ENCODE results near the gene ZSWIM3. TPM values are rescaled to one million over a fixed set of nuclear protein-coding genes. Genes with fewer than 3 reads are reported as not detected.

ZSWIM3 gene
- total RNA-seq, 2 donors from 2014 or later: 7.1 to 7.6 TPM

GRCh38 chr20:45841407-45842129 lies 15.8 kb upstream of the ZSWIM3 start:
- Mint-ChIP-seq H3K36me3 (ENCODE audit: low read depth) (peaks cover 38% of the 10 kb centered on the region), H3K27ac (no peak overlapping the region), H3K9me3 (no peaks in the 10 kb centered on the region)

GRCh38 chr20:45842169-45842812 lies 15.1 kb upstream of the ZSWIM3 start:
- Mint-ChIP-seq H3K9me3 (no peaks in the 10 kb centered on the region), H3K27ac (no peak overlapping the region), H3K4me3 (no peak overlapping the region), H3K4me1 (no peaks in the 10 kb centered on the region), H3K36me3 (ENCODE audit: low read depth) (peaks cover 45% of the 10 kb centered on the region), H3K27me3 (no peaks in the 10 kb centered on the region)
- ATAC-seq (replicated peaks): no peak

More at GRCh38 chr20:45841407-45842129, 15.8 kb upstream of the ZSWIM3 start:
- Mint-ChIP-seq H3K27me3 (no peaks in the 10 kb centered on the region), H3K4me3 (no peak overlapping the region), H3K4me1 (no peaks in the 10 kb centered on the region)
- no peak for ATAC-seq (replicated peaks)

- H3K9me3 Mint-ChIP-seq: no peaks in the 10 kb centered on the region
- H3K27me3 Mint-ChIP-seq: no peaks in the 10 kb centered on the region
- H3K36me3 Mint-ChIP-seq (ENCODE audit: low read depth): peaks cover 53% of the 10 kb centered on the region
- no peak overlapping the region for H3K4me3 Mint-ChIP-seq
- no peak overlapping the region for H3K27ac Mint-ChIP-seq
- ATAC-seq (replicated peaks): no peak
- H3K4me1 Mint-ChIP-seq: no peaks in the 10 kb centered on the region
Measured at GRCh38 chr20:45843506-45843905, 13.9 kb upstream of the ZSWIM3 start.

- Mint-ChIP-seq H3K27me3 (no peaks in the 10 kb centered on the region), H3K36me3 (ENCODE audit: low read depth) (peaks cover 61% of the 10 kb centered on the region), H3K9me3 (no peaks in the 10 kb centered on the region), H3K4me1 (no peaks in the 10 kb centered on the region), H3K27ac (no peak overlapping the region), H3K4me3 (no peak overlapping the region)
- ATAC-seq (replicated peaks): no peak
Measured at GRCh38 chr20:45845452-45845851, 12.0 kb upstream of the ZSWIM3 start.

- Mint-ChIP-seq H3K27me3 (no peaks in the 10 kb centered on the region), H3K4me3 (no peak overlapping the region), H3K27ac (peak overlapping the region; percentile 54), H3K36me3 (ENCODE audit: low read depth) (peaks cover 76% of the 10 kb centered on the region), H3K9me3 (no peaks in the 10 kb centered on the region), H3K4me1 (no peaks in the 10 kb centered on the region)
- ATAC-seq (replicated peaks): no peak
Measured at GRCh38 chr20:45848421-45848820, 9.0 kb upstream of the ZSWIM3 start.

GRCh38 chr20:45848969-45849582 lies 8.3 kb upstream of the ZSWIM3 start:
- no peak for ATAC-seq (replicated peaks)
- Mint-ChIP-seq H3K4me1 (no peaks in the 10 kb centered on the region), H3K27me3 (no peaks in the 10 kb centered on the region), H3K4me3 (no peak overlapping the region), H3K36me3 (ENCODE audit: low read depth) (peaks cover 76% of the 10 kb centered on the region), H3K27ac (peak overlapping the region; percentile 54), H3K9me3 (no peaks in the 10 kb centered on the region)

- H3K4me1 Mint-ChIP-seq: no peaks in the 10 kb centered on the region
- ATAC-seq (replicated peaks): no peak
- H3K9me3 Mint-ChIP-seq: no peaks in the 10 kb centered on the region
- H3K27me3 Mint-ChIP-seq: no peaks in the 10 kb centered on the region
- H3K36me3 Mint-ChIP-seq (ENCODE audit: low read depth): peaks cover 65% of the 10 kb centered on the region
- H3K4me3 Mint-ChIP-seq: no peak overlapping the region
- peak overlapping the region; percentile 53 for H3K27ac Mint-ChIP-seq
Measured at GRCh38 chr20:45850238-45850637, 7.2 kb upstream of the ZSWIM3 start.

GRCh38 chr20:45850926-45851325 lies 6.5 kb upstream of the ZSWIM3 start:
- no peaks in the 10 kb centered on the region for H3K4me1 Mint-ChIP-seq
- H3K9me3 Mint-ChIP-seq: no peaks in the 10 kb centered on the region
- no peak overlapping the region for H3K27ac Mint-ChIP-seq

GRCh38 chr20:45851501-45851900 lies 5.9 kb upstream of the ZSWIM3 start:
- no peaks in the 10 kb centered on the region for H3K4me1 Mint-ChIP-seq
- no peak for ATAC-seq (replicated peaks)
- no peaks in the 10 kb centered on the region for H3K27me3 Mint-ChIP-seq
- peaks cover 53% of the 10 kb centered on the region for H3K36me3 Mint-ChIP-seq (ENCODE audit: low read depth)
- no peak overlapping the region for H3K4me3 Mint-ChIP-seq
- H3K9me3 Mint-ChIP-seq: no peaks in the 10 kb centered on the region
- H3K27ac Mint-ChIP-seq: no peak overlapping the region

More at GRCh38 chr20:45850926-45851325, 6.5 kb upstream of the ZSWIM3 start:
- Mint-ChIP-seq H3K27me3 (no peaks in the 10 kb centered on the region), H3K36me3 (ENCODE audit: low read depth) (peaks cover 59% of the 10 kb centered on the region), H3K4me3 (no peak overlapping the region)
- no peak for ATAC-seq (replicated peaks)

- no peaks in the 10 kb centered on the region for H3K27me3 Mint-ChIP-seq
- no peaks in the 10 kb centered on the region for H3K9me3 Mint-ChIP-seq
- ATAC-seq (replicated peaks): no peak
- H3K4me1 Mint-ChIP-seq: no peaks in the 10 kb centered on the region
- no peak overlapping the region for H3K4me3 Mint-ChIP-seq
- no peak overlapping the region for H3K27ac Mint-ChIP-seq
- peaks cover 45% of the 10 kb centered on the region for H3K36me3 Mint-ChIP-seq (ENCODE audit: low read depth)
Measured at GRCh38 chr20:45852326-45852725, 5.1 kb upstream of the ZSWIM3 start.

- Mint-ChIP-seq H3K4me3 (no peak overlapping the region), H3K27ac (no peak overlapping the region), H3K27me3 (no peaks in the 10 kb centered on the region), H3K4me1 (no peaks in the 10 kb centered on the region), H3K36me3 (ENCODE audit: low read depth) (peaks cover 38% of the 10 kb centered on the region), H3K9me3 (no peaks in the 10 kb centered on the region)
- ATAC-seq (replicated peaks): no peak
Measured at GRCh38 chr20:45853484-45853883, 3.9 kb upstream of the ZSWIM3 start.

GRCh38 chr20:45857882-45858216 lies 435 bp downstream of the ZSWIM3 start:
- peak; percentile 55 for ATAC-seq (replicated peaks)
- Mint-ChIP-seq H3K9me3 (no peaks in the 10 kb centered on the region), H3K27ac (peak overlapping the region; percentile 97), H3K27me3 (no peaks in the 10 kb centered on the region), H3K36me3 (ENCODE audit: low read depth) (peaks cover 12% of the 10 kb centered on the region), H3K4me1 (peaks cover 11% of the 10 kb centered on the region), H3K4me3 (peak overlapping the region; percentile 97)

GRCh38 chr20:45859916-45860315 lies 2.5 kb downstream of the ZSWIM3 start:
- Mint-ChIP-seq H3K27ac (no peak overlapping the region), H3K4me1 (peaks cover 11% of the 10 kb centered on the region), H3K27me3 (no peaks in the 10 kb centered on the region), H3K36me3 (ENCODE audit: low read depth) (no peaks in the 10 kb centered on the region), H3K4me3 (no peak overlapping the region), H3K9me3 (no peaks in the 10 kb centered on the region)
- ATAC-seq (replicated peaks): no peak

- no peak for ATAC-seq (replicated peaks)
- H3K4me1 Mint-ChIP-seq: peaks cover 11% of the 10 kb centered on the region
- H3K27ac Mint-ChIP-seq: no peak overlapping the region
- H3K27me3 Mint-ChIP-seq: no peaks in the 10 kb centered on the region
- no peaks in the 10 kb centered on the region for H3K9me3 Mint-ChIP-seq
- no peak overlapping the region for H3K4me3 Mint-ChIP-seq
- no peaks in the 10 kb centered on the region for H3K36me3 Mint-ChIP-seq (ENCODE audit: low read depth)
Measured at GRCh38 chr20:45860560-45861220, 3.3 kb downstream of the ZSWIM3 start.

Measured in activated T-helper 17 cell treated with anti-CD3 and anti-CD28 coated beads, Interleukin-2, amount 50 U/mL, for 72 hours (primary cell).